Caco-2 (cell line): ENCODE data around the gene PODXL2. TPM values are rescaled to one million over a fixed set of nuclear protein-coding genes. Genes with fewer than 3 reads are reported as not detected.

Experiments
- BruUV-seq: library from RNA; stranded (reverse); fragments of 400-500 nt; replicated peaks from 2 replicates; lab custom pipeline; 2021; lab: Mats Ljungman, UMichigan
- CTCF ChIA-PET: fragments of 300-600 bp; sonication (Branson Sonifier 250); formaldehyde crosslinking; loops from one replicate; lab custom pipeline; 2022; ENCODE audit warnings: antibody characterized with exemption; lab: Charles Lee
- POLR2A ChIA-PET: fragments of 300-600 bp; sonication (Branson Sonifier 250); formaldehyde crosslinking; loops from one replicate; lab custom pipeline; 2022; ENCODE audit warnings: antibody characterized with exemption; lab: Charles Lee
- DNase-seq, 2 experiments: peaks; one replicate each; pipeline versions ENCODE4 v3.0.0 to v3.0.0-alpha.2; 2020 to 2022
- H3K27me3 ChIP-seq: replicated peaks from 2 replicates; pipeline ENCODE4 v1.6.0; 2011; ENCODE audit warnings: low read length; ENCODE audit not compliant: control insufficient read depth, insufficient read depth
- H3K36me3 ChIP-seq: 2 replicates; pipeline ENCODE4 v1.5.1; 2011; ENCODE audit warnings: low read length; ENCODE audit not compliant: control insufficient read depth, insufficient read depth
- H3K4me1 ChIP-seq: fragments of 250-450 bp; sonication (Bioruptor Pico); 2 replicates; pipeline ENCODE4 v1.5.1; 2020; ENCODE audit warnings: mild to moderate bottlenecking
- H3K4me3 ChIP-seq: 2 replicates; pipeline ENCODE4 v1.5.1; 2011; ENCODE audit warnings: low read depth, mild to moderate bottlenecking, control low read depth, low read length
- H3K9me3 ChIP-seq: fragments of 250-450 bp; sonication (Bioruptor Pico); 2 replicates; pipeline ENCODE4 v1.5.1; 2020; ENCODE audit warnings: mild to moderate bottlenecking, moderate library complexity
- H3K27ac Mint-ChIP-seq: one replicate; pipeline ENCODE4 v1.8.0; 2022; ENCODE audit warnings: mixed read lengths; ENCODE audit not compliant: unreplicated experiment
- H3K27me3 Mint-ChIP-seq: one replicate; pipeline ENCODE4 v1.8.0; 2022; ENCODE audit warnings: mixed read lengths; ENCODE audit not compliant: insufficient read depth, unreplicated experiment
- H3K36me3 Mint-ChIP-seq: one replicate; pipeline ENCODE4 v1.8.0; 2022; ENCODE audit warnings: mild to moderate bottlenecking, mixed read lengths; ENCODE audit not compliant: insufficient read depth, unreplicated experiment
- H3K4me1 Mint-ChIP-seq: one replicate; pipeline ENCODE4 v1.8.0; 2022; ENCODE audit warnings: low read depth, mixed read lengths; ENCODE audit not compliant: unreplicated experiment
- H3K4me3 Mint-ChIP-seq: one replicate; pipeline ENCODE4 v1.8.0; 2022; ENCODE audit warnings: mild to moderate bottlenecking, moderate library complexity, mixed read lengths; ENCODE audit not compliant: unreplicated experiment
- H3K9me3 Mint-ChIP-seq: one replicate; pipeline ENCODE4 v1.8.0; 2022; ENCODE audit warnings: mixed read lengths; ENCODE audit not compliant: unreplicated experiment
- intact Hi-C: fragments of 100-400 bp; cut with micrococcal nuclease; formaldehyde crosslinking; loops from one replicate; pipeline ENCODE4 v1.10.0; 2022; ENCODE audit not compliant: unreplicated experiment
- total RNA-seq: library from RNA; stranded (reverse); gene quantifications from 2 replicates; pipeline ENCODE4 v1.2.3, GENCODE V29; 2022
- TF ChIP-seq, protein P1 (sequence below), 2 experiments: fragments of 200-600 bp in 1 of 2; IDR thresholded peaks; 1 replicate in 1 of 2; 2 replicates in 1 of 2; pipeline versions ENCODE4 v1.5.1 to v1.8.0; 2011 to 2022; ENCODE audit warnings: antibody characterized with exemption in 1 of 2, control low read depth in 1 of 2, inconsistent platforms in 1 of 2, low read depth in 1 of 2, low read length in 1 of 2, mild to moderate bottlenecking in 1 of 2, moderate library complexity in 1 of 2; ENCODE audit not compliant: insufficient read depth in 1 of 2, severe bottlenecking in 1 of 2, unreplicated experiment in 1 of 2

PODXL2 gene
- total RNA-seq, 1 experiment from 2014 or later: 39.1 TPM

DNA sequence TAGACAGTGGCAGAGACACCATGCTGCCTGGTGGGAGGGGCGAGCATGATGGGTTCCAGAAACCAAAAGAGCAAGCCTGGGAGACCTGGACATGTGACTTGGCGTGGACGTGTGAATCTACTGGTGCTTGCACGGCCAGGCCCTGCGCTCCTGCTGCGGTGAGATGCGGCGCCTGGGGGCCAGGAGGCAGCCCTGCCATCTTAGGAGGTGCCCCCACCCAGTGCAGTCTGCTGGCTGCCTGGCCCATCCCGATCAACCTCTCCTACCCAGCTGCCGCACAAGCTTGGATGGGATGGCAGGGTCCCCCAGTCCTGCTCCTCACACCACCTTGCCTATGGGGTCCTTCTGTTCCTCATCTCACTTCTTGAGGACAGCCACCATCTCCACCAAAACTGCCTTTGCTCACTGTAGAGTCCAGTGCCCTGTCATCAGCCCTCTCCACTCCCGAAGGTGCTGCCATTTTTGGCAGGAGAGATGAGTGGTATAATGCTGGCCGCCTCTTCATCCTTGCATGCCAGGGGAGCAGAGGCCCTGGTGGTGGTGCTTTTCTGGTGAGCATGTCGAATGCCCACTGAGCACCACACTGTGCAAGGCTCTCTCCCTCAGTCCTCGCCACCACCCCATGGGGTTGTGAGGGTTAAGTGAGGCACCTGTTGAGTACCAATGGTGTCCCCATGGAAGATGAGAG lies 40.7 kb downstream of the PODXL2 start:
- H3K9me3 ChIP-seq: no peaks in the 10 kb centered on the region
- no peak overlapping the region for H3K4me3 ChIP-seq
- POLR2A ChIA-PET: no interaction called here
- CTCF ChIA-PET: no interaction called here
- TF ChIP-seq, protein P1, sequence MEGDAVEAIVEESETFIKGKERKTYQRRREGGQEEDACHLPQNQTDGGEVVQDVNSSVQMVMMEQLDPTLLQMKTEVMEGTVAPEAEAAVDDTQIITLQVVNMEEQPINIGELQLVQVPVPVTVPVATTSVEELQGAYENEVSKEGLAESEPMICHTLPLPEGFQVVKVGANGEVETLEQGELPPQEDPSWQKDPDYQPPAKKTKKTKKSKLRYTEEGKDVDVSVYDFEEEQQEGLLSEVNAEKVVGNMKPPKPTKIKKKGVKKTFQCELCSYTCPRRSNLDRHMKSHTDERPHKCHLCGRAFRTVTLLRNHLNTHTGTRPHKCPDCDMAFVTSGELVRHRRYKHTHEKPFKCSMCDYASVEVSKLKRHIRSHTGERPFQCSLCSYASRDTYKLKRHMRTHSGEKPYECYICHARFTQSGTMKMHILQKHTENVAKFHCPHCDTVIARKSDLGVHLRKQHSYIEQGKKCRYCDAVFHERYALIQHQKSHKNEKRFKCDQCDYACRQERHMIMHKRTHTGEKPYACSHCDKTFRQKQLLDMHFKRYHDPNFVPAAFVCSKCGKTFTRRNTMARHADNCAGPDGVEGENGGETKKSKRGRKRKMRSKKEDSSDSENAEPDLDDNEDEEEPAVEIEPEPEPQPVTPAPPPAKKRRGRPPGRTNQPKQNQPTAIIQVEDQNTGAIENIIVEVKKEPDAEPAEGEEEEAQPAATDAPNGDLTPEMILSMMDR (IDR thresholded peaks at IDR 0.05; ENCODE audit: insufficient read depth in 1 of 2, low read depth in 1 of 2, low read length in 1 of 2, severe bottlenecking in 1 of 2, unreplicated experiment in 1 of 2): no peak
- Mint-ChIP-seq H3K36me3 (peaks cover 21% of the 10 kb centered on the region), H3K4me3 (no peak overlapping the region), H3K9me3 (no peaks in the 10 kb centered on the region), H3K4me1 (peaks cover 8% of the 10 kb centered on the region), H3K27ac (no peak overlapping the region), H3K27me3 (no peaks in the 10 kb centered on the region)
- DNase-seq: no peak
- no TSS peak for BruUV-seq
- no peaks in the 10 kb centered on the region for H3K27me3 ChIP-seq
- H3K36me3 ChIP-seq: no peaks in the 10 kb centered on the region
- intact Hi-C loops: loop anchor here (10.0 kb wide), 1 partner anchor 75 kb away; the partner anchor contains the start of genes MCM2 and TPRA1
- peaks cover 7% of the 10 kb centered on the region; the same call in 1 of the 2 replicates for H3K4me1 ChIP-seq

DNA sequence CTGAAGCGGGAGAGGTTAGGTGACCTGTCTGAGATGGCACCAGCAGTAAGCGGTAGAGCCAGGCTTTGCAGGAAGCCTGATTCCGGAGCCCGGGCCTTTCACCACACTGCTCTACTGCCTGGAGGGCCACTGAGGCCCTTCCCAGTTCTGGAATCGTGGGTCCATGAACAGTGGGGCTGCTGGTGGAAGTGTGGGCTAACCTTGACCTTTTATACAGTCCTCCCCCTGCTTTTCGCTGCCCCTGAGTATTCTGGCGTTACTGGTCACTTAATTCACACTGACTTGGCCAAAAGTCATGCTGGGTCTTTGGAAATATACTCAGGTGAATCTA lies 41.2 kb downstream of the PODXL2 start:
- ChIA-PET POLR2A (no interaction called here), CTCF (no interaction called here)
- TF ChIP-seq, protein P1 (IDR thresholded peaks at IDR 0.05; ENCODE audit: insufficient read depth in 1 of 2, low read depth in 1 of 2, low read length in 1 of 2, severe bottlenecking in 1 of 2, unreplicated experiment in 1 of 2): no peak
- no peak overlapping the region for H3K27ac Mint-ChIP-seq
- no TSS peak for BruUV-seq
- H3K36me3 Mint-ChIP-seq: peaks cover 21% of the 10 kb centered on the region
- H3K4me1 Mint-ChIP-seq: peaks cover 8% of the 10 kb centered on the region
- intact Hi-C loops: loop anchor here (10.0 kb wide), 1 partner anchor 75 kb away; the partner anchor contains the start of genes MCM2 and TPRA1
- Histone ChIP-seq H3K27me3 (no peaks in the 10 kb centered on the region), H3K9me3 (no peaks in the 10 kb centered on the region), H3K4me1 (peaks cover 7% of the 10 kb centered on the region; the same call in 1 of the 2 replicates), H3K4me3 (no peak overlapping the region), H3K36me3 (no peaks in the 10 kb centered on the region)
- no peak overlapping the region for H3K4me3 Mint-ChIP-seq
- H3K9me3 Mint-ChIP-seq: no peaks in the 10 kb centered on the region
- H3K27me3 Mint-ChIP-seq: no peaks in the 10 kb centered on the region
- no peak for DNase-seq

DNA sequence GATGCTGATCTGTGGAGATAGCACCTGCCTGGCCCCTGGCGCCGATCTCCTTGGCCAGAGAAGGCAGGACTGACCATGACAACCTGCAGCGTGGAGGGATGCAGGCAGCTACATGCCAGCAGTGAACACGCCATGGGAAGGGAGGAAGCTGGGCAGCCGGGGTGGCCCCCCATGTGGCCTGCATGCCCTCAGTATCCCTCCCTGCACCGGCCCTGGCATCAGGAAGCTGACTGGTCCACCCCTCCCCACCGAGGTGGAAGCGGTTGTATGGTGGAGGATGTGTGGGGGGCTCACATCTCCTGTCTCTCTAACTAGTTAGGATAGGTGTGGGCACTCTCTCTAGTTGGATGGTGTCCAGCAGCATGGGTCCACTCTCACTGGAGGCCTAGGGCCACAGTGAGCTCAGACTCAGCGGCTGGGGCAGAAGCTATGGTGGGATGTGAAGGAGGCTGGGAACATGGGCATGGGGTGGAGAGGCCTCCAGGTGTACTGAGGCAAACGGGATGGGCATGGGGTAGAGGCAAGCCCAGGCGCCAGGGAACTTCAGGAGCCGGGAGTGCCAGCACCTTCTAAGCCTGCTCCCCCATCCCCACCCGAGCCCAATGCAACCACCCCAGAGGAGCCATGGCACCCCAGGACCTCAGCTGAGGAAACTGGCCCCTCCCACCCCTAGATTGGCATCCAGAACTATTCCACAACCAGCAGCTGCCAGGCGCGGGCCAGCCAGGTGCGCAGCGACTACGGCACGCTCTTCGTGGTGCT lies 42.0 kb downstream of the PODXL2 start:
- Mint-ChIP-seq H3K9me3 (no peaks in the 10 kb centered on the region), H3K4me3 (peak overlapping the region; percentile 68), H3K36me3 (peaks cover 21% of the 10 kb centered on the region), H3K4me1 (peaks cover 8% of the 10 kb centered on the region), H3K27ac (no peak overlapping the region), H3K27me3 (no peaks in the 10 kb centered on the region)
- POLR2A ChIA-PET: no interaction called here
- DNase-seq: no peak
- BruUV-seq: no TSS peak
- Histone ChIP-seq H3K4me3 (no peak overlapping the region), H3K9me3 (no peaks in the 10 kb centered on the region), H3K4me1 (peaks cover 7% of the 10 kb centered on the region; the same call in 1 of the 2 replicates), H3K36me3 (no peaks in the 10 kb centered on the region), H3K27me3 (no peaks in the 10 kb centered on the region)
- CTCF ChIA-PET: no interaction called here
- TF ChIP-seq, protein P1 (IDR thresholded peaks at IDR 0.05; ENCODE audit: insufficient read depth in 1 of 2, low read depth in 1 of 2, low read length in 1 of 2, severe bottlenecking in 1 of 2, unreplicated experiment in 1 of 2): no peak
- intact Hi-C loops: loop anchor here (10.0 kb wide), 1 partner anchor 76 kb away; the partner anchor contains the start of genes MCM2 and TPRA1
